GM12873 (cell line): ENCODE data around the gene CLTRN.

ENCODE experiments used
- CTCF ChIP-seq: IDR thresholded peaks from 2 replicates; pipeline ENCODE4 v1.5.1; 2012; ENCODE audit warnings: low read depth, mild to moderate bottlenecking, moderate library complexity, low read length, control low read depth; ENCODE audit not compliant: insufficient read depth; ENCODE audit errors: missing control alignments

Gene CLTRN

GRCh38 chrX:15674514-15674840 lies 9.9 kb upstream of the CLTRN start:
- no peak for TF ChIP-seq CTCF

GRCh38 chrX:15673970-15674369 lies 9.4 kb upstream of the CLTRN start:
- no peak for TF ChIP-seq CTCF

GRCh38 chrX:15672881-15673280 lies 8.3 kb upstream of the CLTRN start:
- TF ChIP-seq CTCF = no peak

- no peak for TF ChIP-seq CTCF
These were observed 1.2 kb downstream of the CLTRN start for GRCh38 chrX:15663439-15663838.

GRCh38 chrX:15653961-15654360 lies 10.6 kb downstream of the CLTRN start:
- TF ChIP-seq CTCF = no peak

GRCh38 chrX:15646543-15646942 lies 18.1 kb downstream of the CLTRN start:
- no peak for TF ChIP-seq CTCF

GRCh38 chrX:15646031-15646430 lies 18.6 kb downstream of the CLTRN start:
- TF ChIP-seq CTCF = no peak

- no peak for TF ChIP-seq CTCF
These were observed 19.3 kb downstream of the CLTRN start for GRCh38 chrX:15645266-15645665.
